NT2/D1 (cell line): ENCODE measurements around the gene THOP1.

Source experiments
- SUZ12 ChIP-seq: IDR thresholded peaks from 2 replicates; pipeline ENCODE4 v1.6.1; 2011; ENCODE audit not compliant: insufficient read length, insufficient read depth; ENCODE audit errors: extremely low read depth
- ZNF274 ChIP-seq: IDR thresholded peaks from 2 replicates; pipeline ENCODE4 v1.6.1; 2011; ENCODE audit warnings: mild to moderate bottlenecking, low read depth, low read length

- TF ChIP-seq SUZ12 (no peak), ZNF274 (no peak)
Measured at GRCh38 chr19:2803486-2804155, 18.3 kb downstream of the THOP1 start.
